Measurements from ENCODE around the gene PAX3. TPM values are rescaled to one million over a fixed set of nuclear protein-coding genes. Genes with fewer than 3 reads are reported as not detected.

The PAX3 gene
- total and polyA plus RNA-seq, 9 of the 15 experiments (the other 6 are each of a cell fraction or from before 2014, with no cell fraction given) = not detected

- TF ChIP-seq HMG20A (CRISPR knock-in tag; conservative IDR thresholded peaks at IDR 0.05) = no peak
- TF ChIP-seq STAT5A (IDR thresholded peaks at IDR 0.05; ENCODE audit: borderline replicate concordance, low read length) = no peak
- no peak for TF ChIP-seq SP2 (IDR thresholded peaks at IDR 0.05; ENCODE audit: extremely low read depth, low read depth, low read length, poor library complexity, severe bottlenecking)
- TF ChIP-seq GATAD2B (IDR thresholded peaks at IDR 0.05; ENCODE audit: borderline replicate concordance) = no peak
- no peak for TF ChIP-seq MBD2 (IDR thresholded peaks at IDR 0.05; ENCODE audit: borderline replicate concordance, low read depth)
- no peak for TF ChIP-seq MCM5 (IDR thresholded peaks at IDR 0.05; ENCODE audit: low read depth)
- TF ChIP-seq SPI1 (IDR thresholded peaks at IDR 0.05; ENCODE audit: borderline replicate concordance, low read depth, low read length) = no peak
- Histone ChIP-seq H3K36me3 (ENCODE audit: control insufficient read depth, insufficient read depth, low read length) (no peaks in the 10 kb centered on the region), H3K4me3 (no peak overlapping the region), H3K27ac (ENCODE audit: extremely low read depth, low read depth, low read length) (no peak overlapping the region), H3K9me3 (replicated peaks; ENCODE audit: control insufficient read depth, insufficient read depth, low read depth, low read length) (no peaks in the 10 kb centered on the region), H3K9ac (ENCODE audit: insufficient read depth in 1 of 2, low read depth in 2 of 2, low read length in 2 of 2) (no peak overlapping the region), H3K79me2 (ENCODE audit: control insufficient read depth, insufficient read depth, low read length) (no peaks in the 10 kb centered on the region), H2AFZ (ENCODE audit: low read depth, low read length) (no peak overlapping the region), H3K4me2 (ENCODE audit: insufficient read depth, low read length) (no peak overlapping the region), H3K9me1 (ENCODE audit: control insufficient read depth, insufficient read depth, low read length) (no peaks in the 10 kb centered on the region), H3K4me1 (replicated peaks in 1 of 2; ENCODE audit: control insufficient read depth in 2 of 2, insufficient read depth in 2 of 2, low read length in 2 of 2) (no peaks in the 10 kb centered on the region), H3K27me3 (ENCODE audit: control insufficient read depth in 2 of 2, insufficient read depth in 2 of 2, low read length in 2 of 2) (no peaks in the 10 kb centered on the region), H4K20me1 (replicated peaks; ENCODE audit: control insufficient read depth, insufficient read depth, low read length) (no peaks in the 10 kb centered on the region)
- 0% methylated on average over 3 of the region's 3 CpGs for WGBS (ENCODE audit: insufficient coverage, low coverage, missing lambda C conversion rate)
- DNase-seq (ENCODE audit: extremely low read depth in 1 of 4, low spot score in 3 of 4) (no peak), FAIRE-seq (no peak), ATAC-seq (no peak)
- BruUV-seq (replicated peaks) = no TSS peak
- ChIA-PET POLR2A (no interaction called here), CTCF (ENCODE audit: low intra/inter-chr PET ratio) (no interaction called here)
- in situ Hi-C loops (cut with MboI) = no loop called here
- intact Hi-C loops (cut with micrococcal nuclease) = no loop called here
These were observed 60.7 kb downstream of the PAX3 start for GRCh38 chr2:222238072-222238471.

GRCh38 chr2:222232839-222233238, 66.0 kb downstream of the PAX3 start:
- intact Hi-C loops (cut with micrococcal nuclease) (no loop called here), in situ Hi-C loops (cut with MboI) (no loop called here)
- FAIRE-seq = no peak
- no peaks in the 10 kb centered on the region for H3K4me1 ChIP-seq (replicated peaks in 1 of 2; ENCODE audit: control insufficient read depth in 2 of 2, insufficient read depth in 2 of 2, low read length in 2 of 2)
- H3K4me3 ChIP-seq = no peak overlapping the region
- no peaks in the 10 kb centered on the region for H3K9me1 ChIP-seq (ENCODE audit: control insufficient read depth, insufficient read depth, low read length)
- no peaks in the 10 kb centered on the region for H4K20me1 ChIP-seq (replicated peaks; ENCODE audit: control insufficient read depth, insufficient read depth, low read length)
- H3K9me3 ChIP-seq (replicated peaks; ENCODE audit: control insufficient read depth, insufficient read depth, low read depth, low read length) = no peaks in the 10 kb centered on the region
- ChIA-PET CTCF (ENCODE audit: low intra/inter-chr PET ratio) (no interaction called here), POLR2A (no interaction called here)
- no peak for ATAC-seq
- no peak for TF ChIP-seq ZBTB33 (CRISPR knock-in tag; IDR thresholded peaks at IDR 0.05)
- TF ChIP-seq ZKSCAN3 (CRISPR knock-in tag; IDR thresholded peaks at IDR 0.05) = no peak
- TF ChIP-seq CHCHD3 (CRISPR knock-in tag; IDR thresholded peaks at IDR 0.05) = no peak
- no peak for TF ChIP-seq KDM5B (IDR thresholded peaks at IDR 0.05; ENCODE audit: insufficient replicate concordance, low read depth, low read length)
- no peak for TF ChIP-seq HDAC2 (IDR thresholded peaks at IDR 0.05)
- TF ChIP-seq ZNF23 (CRISPR knock-in tag; IDR thresholded peaks at IDR 0.05) = no peak
- TF ChIP-seq L3MBTL2 (IDR thresholded peaks at IDR 0.05) = no peak
- no peak for TF ChIP-seq C11orf30 (IDR thresholded peaks at IDR 0.05; ENCODE audit: low read depth)
- no peak for TF ChIP-seq SREBF2 (CRISPR knock-in tag; IDR thresholded peaks at IDR 0.05)
- DNase-seq (ENCODE audit: extremely low read depth in 1 of 4, low spot score in 3 of 4) = no peak
- H3K36me3 ChIP-seq (ENCODE audit: control insufficient read depth, insufficient read depth, low read length) = no peaks in the 10 kb centered on the region
- H3K9ac ChIP-seq (ENCODE audit: insufficient read depth in 1 of 2, low read depth in 2 of 2, low read length in 2 of 2) = no peak overlapping the region
- H3K27ac ChIP-seq (ENCODE audit: extremely low read depth, low read depth, low read length) = no peak overlapping the region
- H3K4me2 ChIP-seq (ENCODE audit: insufficient read depth, low read length) = no peak overlapping the region
- H3K79me2 ChIP-seq (ENCODE audit: control insufficient read depth, insufficient read depth, low read length) = no peaks in the 10 kb centered on the region
- H2AFZ ChIP-seq (ENCODE audit: low read depth, low read length) = no peak overlapping the region
- BruUV-seq (replicated peaks) = no TSS peak
- H3K27me3 ChIP-seq (ENCODE audit: control insufficient read depth in 2 of 2, insufficient read depth in 2 of 2, low read length in 2 of 2) = no peaks in the 10 kb centered on the region
